ENCODE measurements around the gene IL17RA. TPM values are rescaled to one million over a fixed set of nuclear protein-coding genes. Genes with fewer than 3 reads are reported as not detected.

Gene IL17RA
- total and polyA plus RNA-seq, 2 donors (not counting 3 experiments of a cell fraction or from before 2014, with no cell fraction given) = 13.0 to 19.3 TPM

GRCh38 chr22:17101475-17102296, 16.9 kb downstream of the IL17RA start:
- Histone ChIP-seq H3K4me3 (replicated peaks in 1 of 3; ENCODE audit: insufficient read depth in 1 of 3, low read depth in 1 of 3, low read length in 3 of 3) (no peak overlapping the region), H4K20me1 (replicated peaks; ENCODE audit: control insufficient read depth, extremely low read depth, insufficient read depth, low read length) (no peaks in the 10 kb centered on the region), H3K9me1 (replicated peaks; ENCODE audit: control insufficient read depth, extremely low read depth, insufficient read depth, low read length) (no peaks in the 10 kb centered on the region), H3K4me1 (ENCODE audit: control insufficient read depth, extremely low read depth, insufficient read depth, low read length) (no peaks in the 10 kb centered on the region), H2AFZ (ENCODE audit: low read depth, low read length) (no peak overlapping the region), H3K9me3 (replicated peaks; ENCODE audit: control insufficient read depth, insufficient read depth, low read length) (no peaks in the 10 kb centered on the region), H3K27ac (ENCODE audit: insufficient read depth, low read depth, low read length) (no peak overlapping the region), H3K9ac (replicated peaks; ENCODE audit: extremely low read depth, insufficient read depth, low read length) (no peak overlapping the region), H3K79me2 (ENCODE audit: control insufficient read depth, insufficient read depth, low read length) (no peaks in the 10 kb centered on the region), H3K4me2 (ENCODE audit: insufficient read depth, low read length) (no peak overlapping the region), H3K27me3 (ENCODE audit: control insufficient read depth in 2 of 2, insufficient read depth in 2 of 2, low read length in 2 of 2) (no peaks in the 10 kb centered on the region), H3K36me3 (ENCODE audit: control insufficient read depth in 2 of 2, extremely low read depth in 1 of 2, insufficient read depth in 2 of 2, low read length in 2 of 2) (peaks cover 5 to 32% of the 10 kb centered on the region in 2 experiments)
- FAIRE-seq (no peak), DNase-seq (ENCODE audit: low read depth, low spot score) (no peak)
- TF ChIP-seq GATA2 (IDR thresholded peaks at IDR 0.05; ENCODE audit: insufficient read depth, insufficient read length, low read depth, low read length) (no peak), EZH2 (IDR thresholded peaks at IDR 0.05; ENCODE audit: borderline replicate concordance, low read depth, low read length, severe bottlenecking) (no peak), MAX (IDR thresholded peaks at IDR 0.05; ENCODE audit: insufficient read depth, insufficient read length) (no peak), FOS (IDR thresholded peaks at IDR 0.05; ENCODE audit: borderline replicate concordance, insufficient read depth, low read length) (no peak), POLR2AphosphoS5 (IDR thresholded peaks at IDR 0.05; ENCODE audit: insufficient read depth, low read depth, low read length) (no peak), JUN (IDR thresholded peaks at IDR 0.05; ENCODE audit: borderline replicate concordance, insufficient read depth, insufficient read length, low read depth) (no peak), MYC (IDR thresholded peaks at IDR 0.05; ENCODE audit: low read depth, low read length) (no peak), POLR2A (IDR thresholded peaks at IDR 0.05; ENCODE audit: low read depth, low read length) (no peak), CTCF (IDR thresholded peaks at IDR 0.05; ENCODE audit: extremely low read depth in 1 of 2, insufficient read depth in 1 of 2, low read depth in 1 of 2, low read length in 2 of 2) (no peak)
- no TSS peak for BruUV-seq (replicated peaks)
- dilution Hi-C loops (cut with MboI; ENCODE audit: extremely low pct_ligation_motif_present, low sequenced_read_pairs) (no loop called here), intact Hi-C loops (cut with micrococcal nuclease) (no loop called here)
- ChIA-PET CTCF (no interaction called here), POLR2A (no interaction called here)
